ENCODE results near the gene MTERF1.
A peak's percentile ranks its signal among the peaks of the same experiment; 100 is the strongest.
"Not testable (repeated sequence)": the region's sequence is repeated elsewhere in the genome, so short reads cannot be mapped to it uniquely, and the experiment has no call there.

Gene MTERF1

GRCh38 chr7:91883676-91884362, 3.3 kb upstream of the MTERF1 start:
- DNase-seq (ENCODE audit: low spot score) = no peak

- DNase-seq (ENCODE audit: low spot score) = no peak
Measured at GRCh38 chr7:91880016-91880412, 488 bp downstream of the MTERF1 start.

GRCh38 chr7:91876391-91877133, 3.9 kb downstream of the MTERF1 start:
- no peak for DNase-seq (ENCODE audit: low spot score)

- no peak for DNase-seq (ENCODE audit: low spot score)
Measured at GRCh38 chr7:91875851-91876250, 4.7 kb downstream of the MTERF1 start.

- DNase-seq (ENCODE audit: low spot score) = no peak
Measured at GRCh38 chr7:91872928-91873327, 7.6 kb downstream of the MTERF1 start.

- no peak for DNase-seq (ENCODE audit: low spot score)
Measured at GRCh38 chr7:91872069-91872468, 8.4 kb downstream of the MTERF1 start.

GRCh38 chr7:91869661-91870060, 10.8 kb downstream of the MTERF1 start:
- no peak for DNase-seq (ENCODE audit: low spot score)

GRCh38 chr7:91866599-91867148, 13.8 kb downstream of the MTERF1 start:
- DNase-seq (ENCODE audit: low spot score) = no peak

- DNase-seq (ENCODE audit: low spot score) = no peak
Measured at GRCh38 chr7:91865511-91865910, 15.0 kb downstream of the MTERF1 start.

GRCh38 chr7:91864604-91865003, 15.9 kb downstream of the MTERF1 start:
- DNase-seq (ENCODE audit: low spot score) = not testable (repeated sequence)

GRCh38 chr7:91864070-91864469, 16.4 kb downstream of the MTERF1 start:
- no peak for DNase-seq (ENCODE audit: low spot score)

GRCh38 chr7:91852263-91852741, 28.2 kb downstream of the MTERF1 start:
- DNase-seq (ENCODE audit: low spot score) = peak; percentile 29

GRCh38 chr7:91850455-91850854, 30.0 kb downstream of the MTERF1 start:
- no peak for DNase-seq (ENCODE audit: low spot score)

GRCh38 chr7:91847876-91848588, 32.5 kb downstream of the MTERF1 start:
- DNase-seq (ENCODE audit: low spot score) = no peak

GRCh38 chr7:91847231-91847630, 33.3 kb downstream of the MTERF1 start:
- DNase-seq (ENCODE audit: low spot score) = no peak

- no peak for DNase-seq (ENCODE audit: low spot score)
Measured at GRCh38 chr7:91846436-91846835, 34.1 kb downstream of the MTERF1 start.

GRCh38 chr7:91843831-91844230, 36.7 kb downstream of the MTERF1 start:
- DNase-seq (ENCODE audit: low spot score) = no peak

- no peak for DNase-seq (ENCODE audit: low spot score)
Measured at GRCh38 chr7:91838439-91838838, 42.1 kb downstream of the MTERF1 start.

GRCh38 chr7:91837397-91838070, 43.0 kb downstream of the MTERF1 start:
- no peak for DNase-seq (ENCODE audit: low spot score)

- DNase-seq (ENCODE audit: low spot score) = no peak
Measured at GRCh38 chr7:91835826-91836368, 44.6 kb downstream of the MTERF1 start.

- no peak for DNase-seq (ENCODE audit: low spot score)
Measured at GRCh38 chr7:91835091-91835825, 45.2 kb downstream of the MTERF1 start.
